Activated CD4-positive, alpha-beta T cell treated with anti-CD3 and anti-CD28 coated beads for 24 hours (primary cell): ENCODE measurements around the gene GRM8.
"Not testable (repeated sequence)": the region's sequence is repeated elsewhere in the genome, so short reads cannot be mapped to it uniquely, and the experiment has no call there.

Experiments used
- DNase-seq, 2 donors: peaks; one replicate each; pipeline ENCODE4 v3.0.0-alpha.2; 2020; ENCODE audit warnings: low read depth in 2 of 2

GRM8 gene

GRCh38 chr7:127029823-127030222, 222.9 kb downstream of the GRM8 start:
- no peak for DNase-seq

DNA sequence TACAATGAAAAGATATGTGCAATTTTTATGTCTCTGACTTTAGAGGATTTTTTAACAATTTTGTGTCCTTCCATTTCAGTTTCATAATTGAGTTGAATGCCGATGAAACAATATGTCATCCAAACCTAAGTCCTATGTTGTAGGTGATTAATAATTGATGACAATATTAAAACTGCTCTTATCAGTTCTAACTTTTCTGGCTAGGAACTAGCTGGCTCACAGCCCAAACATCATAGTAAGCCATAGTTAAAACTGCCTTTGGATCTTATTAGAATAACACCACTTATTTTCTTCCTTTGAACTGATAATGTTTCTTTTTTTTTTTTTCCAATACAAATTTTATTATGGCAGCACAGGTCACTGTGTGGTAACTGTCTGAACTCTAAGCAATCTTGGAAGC, 230.9 kb downstream of the GRM8 start:
- no peak for DNase-seq

- DNase-seq: no peak
Measured at GRCh38 chr7:127021019-127021738, 231.6 kb downstream of the GRM8 start.

- DNase-seq: no peak
Measured at GRCh38 chr7:127018889-127019288, 233.9 kb downstream of the GRM8 start.

DNA sequence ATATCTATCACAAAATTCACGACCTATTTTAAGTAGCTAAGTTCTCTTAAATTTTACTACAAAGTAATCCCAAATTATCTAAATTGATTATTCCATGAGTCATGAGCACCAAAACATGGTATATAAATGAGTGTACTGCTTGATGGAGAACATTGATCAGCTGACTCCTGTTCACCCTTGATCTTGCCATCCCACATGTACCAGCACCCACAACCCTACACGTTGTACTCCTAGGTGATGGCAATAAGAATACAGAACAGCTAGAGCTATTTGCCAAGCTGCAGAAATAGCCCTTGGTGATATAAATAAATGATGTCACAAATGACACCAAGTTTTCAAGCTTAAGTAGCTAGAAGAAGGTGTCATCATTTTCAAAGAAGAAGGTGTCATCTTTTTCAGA, 235.5 kb downstream of the GRM8 start:
- DNase-seq: no peak

- DNase-seq: no peak
Measured at GRCh38 chr7:127000725-127001124, 252.0 kb downstream of the GRM8 start.

DNA sequence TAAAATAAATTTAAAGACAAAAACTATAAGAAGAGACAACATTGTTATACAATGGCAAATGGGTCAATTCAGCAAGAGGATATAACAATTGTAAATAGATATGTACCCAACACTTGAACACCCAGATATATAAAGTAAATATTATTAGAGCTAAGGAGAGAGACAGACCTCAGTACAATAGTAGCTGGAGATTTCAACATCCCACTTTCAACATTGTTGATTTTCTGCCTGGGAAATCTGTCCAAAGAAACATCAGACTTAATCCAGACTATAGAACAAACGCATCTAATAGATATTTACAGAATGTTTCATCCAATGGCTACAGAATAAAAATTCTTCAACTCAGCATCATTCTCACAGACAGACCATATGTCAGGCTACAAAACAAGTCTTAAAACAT, 256.1 kb downstream of the GRM8 start:
- DNase-seq: no peak

DNA sequence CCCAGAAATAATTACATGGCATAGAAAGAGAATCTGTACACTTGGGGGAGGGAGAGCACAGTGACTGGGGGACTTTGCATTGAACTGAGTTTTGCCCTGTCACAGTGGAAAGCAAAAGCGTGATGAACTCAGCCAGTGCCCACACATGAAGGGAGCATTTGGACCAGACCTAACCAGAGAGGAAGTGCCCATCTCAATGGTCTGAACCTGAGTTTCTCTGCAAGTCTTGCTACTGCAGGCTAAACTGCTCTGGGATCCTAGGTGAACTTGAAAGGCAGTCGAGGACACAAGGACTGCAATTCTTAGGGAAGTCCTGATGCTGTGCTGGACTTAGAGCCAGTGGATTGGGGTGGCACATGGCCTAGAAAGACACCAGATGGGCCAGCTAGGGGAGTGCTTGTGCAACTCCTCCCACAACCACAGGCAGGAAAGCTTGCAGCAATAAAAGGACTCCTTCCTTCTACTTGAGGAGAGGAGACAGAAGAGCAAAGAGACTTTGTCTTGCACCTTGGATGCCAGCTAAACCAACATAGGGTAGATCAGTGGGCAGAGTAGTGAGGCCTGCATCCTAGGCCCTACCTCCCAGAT, 259.0 kb downstream of the GRM8 start:
- no peak for DNase-seq

DNA sequence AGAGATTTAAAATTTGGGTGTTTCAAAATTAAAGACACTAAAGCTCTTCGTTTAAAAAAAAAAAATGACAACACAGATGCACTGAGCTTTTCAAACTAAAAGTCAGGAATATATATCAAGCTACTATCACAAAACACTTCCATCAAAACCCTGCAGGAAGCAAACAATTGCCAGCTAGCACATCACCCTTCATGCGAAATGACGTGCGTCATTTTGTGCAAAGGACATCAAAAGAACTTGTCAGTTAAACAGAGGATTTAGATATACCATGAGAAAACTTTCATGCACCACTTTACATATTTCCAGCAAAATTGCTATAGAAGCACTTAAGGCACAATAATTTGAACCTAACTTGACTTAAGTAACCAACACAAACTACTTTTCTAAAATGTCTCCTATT, 264.7 kb downstream of the GRM8 start:
- DNase-seq: no peak

GRCh38 chr7:126979722-126980121, 273.0 kb downstream of the GRM8 start:
- no peak for DNase-seq

DNA sequence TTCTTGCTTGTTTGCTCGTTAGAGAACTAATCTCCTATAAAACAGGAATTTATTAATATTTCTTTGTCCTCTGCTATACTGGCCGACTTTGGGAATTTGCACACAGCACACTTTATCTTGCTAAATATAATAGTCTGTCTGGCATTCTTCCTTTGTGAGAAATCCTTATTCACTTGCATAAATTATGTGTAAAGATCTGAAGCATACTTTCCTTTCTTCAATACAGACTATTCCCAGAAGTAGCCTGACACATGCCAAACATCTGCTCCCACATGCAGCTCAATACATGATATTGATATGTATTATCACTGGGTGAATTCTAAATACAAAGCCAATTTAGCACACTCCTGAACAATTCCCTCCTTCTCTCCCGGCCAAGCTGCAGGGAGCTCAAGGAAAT, 273.9 kb downstream of the GRM8 start:
- no peak for DNase-seq

- DNase-seq: no peak
Measured at GRCh38 chr7:126973066-126973465, 279.7 kb downstream of the GRM8 start.

DNA sequence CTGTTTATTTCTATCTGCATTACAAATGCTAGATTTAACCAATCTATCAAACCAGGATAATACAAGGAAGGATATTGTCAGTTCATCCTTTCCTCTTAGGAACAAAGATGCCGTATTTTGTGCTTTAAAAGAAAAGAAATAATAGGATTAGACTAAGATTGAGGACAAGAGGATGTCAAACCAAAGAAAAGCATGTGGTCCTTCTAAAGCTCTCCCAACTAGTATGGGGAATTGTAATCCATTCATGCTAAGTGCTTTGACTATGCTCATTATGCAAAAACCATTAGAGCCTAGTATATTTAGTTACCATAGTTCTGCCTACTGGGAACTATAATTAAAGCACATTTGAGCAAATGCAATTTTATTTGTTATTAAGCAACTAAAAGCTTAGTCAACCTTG, 280.2 kb downstream of the GRM8 start:
- no peak for DNase-seq

DNA sequence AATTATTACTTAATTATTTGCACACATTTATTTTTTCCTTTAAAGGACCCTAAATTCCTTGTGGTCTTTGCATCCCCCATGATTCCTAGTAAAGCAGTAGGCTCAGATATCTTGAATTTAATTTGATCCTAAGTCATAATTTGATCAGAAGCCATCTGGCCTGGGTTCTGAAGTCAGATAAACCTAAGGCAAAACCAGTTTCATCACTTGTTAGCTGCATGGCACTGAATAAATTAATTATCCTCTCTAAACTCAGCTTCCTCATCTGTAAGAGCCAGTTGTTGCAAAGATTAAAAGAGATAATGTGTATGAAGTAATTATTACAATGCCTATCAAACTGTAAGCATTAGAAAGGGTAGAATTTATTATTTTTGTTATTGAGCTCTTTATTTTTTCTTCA, 293.1 kb downstream of the GRM8 start:
- DNase-seq: no peak

GRCh38 chr7:126958367-126958766, 294.4 kb downstream of the GRM8 start:
- no peak for DNase-seq

DNA sequence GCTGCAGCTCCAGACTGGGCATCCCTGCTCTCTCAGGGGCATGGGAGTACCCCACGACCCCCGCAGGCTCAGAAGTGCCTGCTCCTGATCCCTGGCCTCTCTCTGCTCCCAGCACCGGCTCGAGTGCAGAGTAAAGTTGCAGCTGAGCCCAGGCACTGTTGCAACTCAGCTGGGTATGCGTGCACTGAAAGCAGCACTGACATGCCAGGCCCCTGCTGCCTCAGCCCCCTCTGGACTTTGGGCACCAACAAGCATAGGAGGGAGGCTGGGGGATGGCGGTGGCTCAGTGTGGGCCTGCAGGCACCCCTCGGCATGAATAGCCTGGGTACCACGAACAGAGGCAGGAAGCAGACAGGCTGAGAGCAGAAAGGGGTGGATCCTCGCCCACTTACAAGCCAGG, 295.3 kb downstream of the GRM8 start:
- no peak for DNase-seq

- no peak for DNase-seq
Measured at GRCh38 chr7:126953461-126953860, 299.3 kb downstream of the GRM8 start.

GRCh38 chr7:126948664-126949063, 304.1 kb downstream of the GRM8 start:
- no peak for DNase-seq

GRCh38 chr7:126940723-126941307, 311.9 kb downstream of the GRM8 start:
- DNase-seq: no peak

DNA sequence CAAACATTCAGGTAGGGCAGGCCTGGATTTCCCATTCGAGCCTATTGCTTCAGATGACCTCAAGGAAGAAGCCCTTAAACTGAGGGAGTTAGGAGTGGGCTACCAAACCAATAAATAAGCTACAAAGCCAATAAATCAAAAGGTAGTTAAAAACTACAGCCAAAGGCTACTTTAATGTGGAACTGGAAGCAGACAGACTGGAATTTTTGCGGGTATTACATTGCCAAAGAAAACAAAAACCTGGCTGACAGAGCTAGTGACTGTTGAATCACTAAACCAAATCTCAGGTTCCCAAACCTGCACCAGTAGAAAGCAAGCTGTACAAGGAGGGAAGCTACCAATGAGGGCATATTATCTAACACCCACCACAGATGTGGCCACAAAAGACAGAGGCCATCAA, 315.6 kb downstream of the GRM8 start:
- DNase-seq: no peak

DNA sequence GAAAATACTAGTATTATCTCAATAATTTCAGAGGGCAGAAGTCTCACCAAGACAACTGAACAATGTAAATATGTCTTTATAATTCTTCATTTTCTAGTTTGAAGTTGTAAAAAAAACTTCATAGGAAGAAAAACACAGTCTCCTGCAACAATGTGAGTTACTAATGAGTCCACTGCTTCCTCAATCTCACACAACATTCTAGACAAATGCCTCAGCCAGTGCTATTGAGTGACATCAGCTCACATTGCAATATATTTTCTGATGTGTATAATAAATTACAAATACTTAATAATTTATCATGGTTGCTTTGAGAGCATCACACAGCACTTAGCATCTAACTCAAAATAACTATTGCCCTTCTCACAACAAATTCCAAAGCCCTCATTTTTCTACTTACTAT, 321.2 kb downstream of the GRM8 start:
- no peak for DNase-seq

DNA sequence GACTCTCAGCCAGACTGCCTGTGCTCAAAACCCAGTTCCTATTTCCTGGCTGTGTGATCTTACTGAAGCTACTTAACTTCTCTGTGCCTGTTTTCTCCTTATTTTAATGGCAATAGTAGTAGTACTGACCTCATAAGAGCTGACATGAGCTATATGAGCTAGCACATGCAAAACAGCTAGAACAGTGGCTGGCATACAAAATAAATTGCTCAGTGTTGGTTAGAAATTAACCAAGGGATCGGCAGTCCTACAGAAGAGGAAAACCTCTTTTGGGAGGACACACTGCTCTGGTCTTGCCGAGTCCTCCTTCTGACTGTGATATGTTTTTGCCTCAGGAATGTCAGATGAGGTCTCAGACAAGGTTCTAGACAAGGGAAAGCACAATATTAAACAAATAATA, 322.6 kb downstream of the GRM8 start:
- no peak for DNase-seq

GRCh38 chr7:126924477-126924876, 328.3 kb downstream of the GRM8 start:
- no peak for DNase-seq

DNA sequence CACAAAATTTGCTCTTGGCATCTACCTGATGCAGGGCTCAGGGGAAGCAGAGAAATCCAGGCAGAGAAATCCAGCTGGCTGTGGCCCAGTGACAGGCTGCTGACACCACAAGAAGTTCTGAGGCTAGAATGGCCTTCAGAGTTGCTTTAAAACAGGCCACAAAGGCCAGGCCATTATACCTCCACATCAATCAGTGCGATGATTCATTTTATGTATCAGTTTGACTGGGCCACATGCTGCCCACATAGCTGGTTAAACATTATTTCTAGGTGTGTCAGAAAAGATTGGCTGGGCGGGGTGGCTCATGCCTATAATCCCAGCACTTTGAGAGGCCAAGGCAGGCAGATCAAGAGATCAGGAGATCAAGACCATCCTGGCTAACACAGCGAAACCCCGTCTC, 341.1 kb downstream of the GRM8 start:
- DNase-seq: not testable (repeated sequence)
